ENCODE data around the gene SRRM5.

DNA sequence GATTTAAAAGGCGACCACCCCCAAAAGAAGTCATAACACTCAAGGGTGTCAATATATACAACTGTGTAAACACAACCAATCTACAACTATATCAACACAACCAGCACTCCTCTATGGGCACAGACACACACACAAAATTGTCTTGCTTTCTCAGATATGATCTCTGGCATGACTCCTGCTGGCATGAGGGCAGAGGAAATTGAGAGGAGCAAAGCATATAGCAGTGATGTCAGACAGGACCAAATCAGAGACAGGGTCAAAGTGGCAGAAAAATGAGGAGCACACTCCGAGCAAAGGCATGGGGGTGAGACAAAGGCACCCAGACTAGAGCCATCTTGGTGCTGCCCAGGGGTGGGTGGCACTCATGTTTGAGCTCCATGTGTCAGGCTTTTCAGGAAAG, 25.5 kb upstream of the SRRM5 start:
- TF ChIP-seq, protein P1, sequence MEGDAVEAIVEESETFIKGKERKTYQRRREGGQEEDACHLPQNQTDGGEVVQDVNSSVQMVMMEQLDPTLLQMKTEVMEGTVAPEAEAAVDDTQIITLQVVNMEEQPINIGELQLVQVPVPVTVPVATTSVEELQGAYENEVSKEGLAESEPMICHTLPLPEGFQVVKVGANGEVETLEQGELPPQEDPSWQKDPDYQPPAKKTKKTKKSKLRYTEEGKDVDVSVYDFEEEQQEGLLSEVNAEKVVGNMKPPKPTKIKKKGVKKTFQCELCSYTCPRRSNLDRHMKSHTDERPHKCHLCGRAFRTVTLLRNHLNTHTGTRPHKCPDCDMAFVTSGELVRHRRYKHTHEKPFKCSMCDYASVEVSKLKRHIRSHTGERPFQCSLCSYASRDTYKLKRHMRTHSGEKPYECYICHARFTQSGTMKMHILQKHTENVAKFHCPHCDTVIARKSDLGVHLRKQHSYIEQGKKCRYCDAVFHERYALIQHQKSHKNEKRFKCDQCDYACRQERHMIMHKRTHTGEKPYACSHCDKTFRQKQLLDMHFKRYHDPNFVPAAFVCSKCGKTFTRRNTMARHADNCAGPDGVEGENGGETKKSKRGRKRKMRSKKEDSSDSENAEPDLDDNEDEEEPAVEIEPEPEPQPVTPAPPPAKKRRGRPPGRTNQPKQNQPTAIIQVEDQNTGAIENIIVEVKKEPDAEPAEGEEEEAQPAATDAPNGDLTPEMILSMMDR (IDR thresholded peaks at IDR 0.05), result no peak
- TF ChIP-seq POLR2AphosphoS5 (IDR thresholded peaks at IDR 0.05), result no peak
- no peak for TF ChIP-seq POLR2A (IDR thresholded peaks at IDR 0.05)
- no peak for TF ChIP-seq EP300 (IDR thresholded peaks at IDR 0.05)
